BE2C (cell line): ENCODE results near the gene ECSIT.

ENCODE experiments used
- DNase-seq: peaks from one replicate; pipeline ENCODE4 v3.0.0-alpha.2; 2020
- H3K27me3 ChIP-seq: fragments of 250-450 bp; sonication (Bioruptor Pico); 2 replicates; pipeline ENCODE4 v1.5.1; 2020; ENCODE audit warnings: mild to moderate bottlenecking
- H3K36me3 ChIP-seq: fragments of 250-450 bp; sonication (Bioruptor Pico); 2 replicates; pipeline ENCODE4 v1.5.1; 2020; ENCODE audit warnings: mild to moderate bottlenecking
- H3K4me1 ChIP-seq: fragments of 250-450 bp; sonication (Bioruptor Pico); 2 replicates; pipeline ENCODE4 v1.5.1; 2020
- H3K4me3 ChIP-seq: 2 replicates; pipeline ENCODE4 v1.5.1; 2011; ENCODE audit warnings: low read depth, low read length
- H3K9me3 ChIP-seq: fragments of 250-450 bp; sonication (Bioruptor Pico); 2 replicates; pipeline ENCODE4 v1.5.1; 2020
- CTCF ChIP-seq: IDR thresholded peaks from 2 replicates; pipeline ENCODE4 v1.5.1; 2012; ENCODE audit warnings: mild to moderate bottlenecking, low read depth, low read length

ECSIT gene

GRCh38 chr19:11539495-11540365 is 10.8 kb upstream of the ECSIT start:
- TF ChIP-seq CTCF: no peak
- Histone ChIP-seq H3K27me3 (no peaks in the 10 kb centered on the region), H3K4me1 (no peaks in the 10 kb centered on the region; the same call in 1 of the 2 replicates), H3K9me3 (no peaks in the 10 kb centered on the region), H3K36me3 (no peaks in the 10 kb centered on the region), H3K4me3 (peak overlapping the region; percentile 28; the same call in 1 of the 2 replicates)
- peak; percentile 73 for DNase-seq

- TF ChIP-seq CTCF: no peak
- no peak within 1 kb of the TSS for H3K4me3 ChIP-seq
- H3K27me3 ChIP-seq: no peaks in the 10 kb centered on the region
- H3K9me3 ChIP-seq: no peaks in the 10 kb centered on the region
- no peaks in the 10 kb centered on the region; the same call in 1 of the 2 replicates for H3K4me1 ChIP-seq
- peak; percentile 53 for DNase-seq
- no peaks in the 10 kb centered on the region for H3K36me3 ChIP-seq
These were observed 9.5 kb upstream of the ECSIT start, which contains the start of gene CNN1 for GRCh38 chr19:11538232-11539036. TSS of gene CNN1 (plus strand) at chr19:11538851. CDS start at chr19:11538928, 77 bp downstream.

- Histone ChIP-seq H3K4me1 (no peaks in the 10 kb centered on the region; the same call in 1 of the 2 replicates), H3K4me3 (peak overlapping the region; percentile 58), H3K36me3 (no peaks in the 10 kb centered on the region), H3K27me3 (no peaks in the 10 kb centered on the region), H3K9me3 (no peaks in the 10 kb centered on the region)
- DNase-seq: peak; percentile 96
- peak; percentile 84 for TF ChIP-seq CTCF
These were observed 7.1 kb upstream of the ECSIT start for GRCh38 chr19:11535792-11536595.

- no peak for DNase-seq
- H3K27me3 ChIP-seq: no peaks in the 10 kb centered on the region
- no peak overlapping the region for H3K4me3 ChIP-seq
- no peak for TF ChIP-seq CTCF
- H3K4me1 ChIP-seq: peaks cover 3% of the 10 kb centered on the region; the same call in 1 of the 2 replicates
- H3K9me3 ChIP-seq: no peaks in the 10 kb centered on the region
- H3K36me3 ChIP-seq: no peaks in the 10 kb centered on the region
These were observed 6.0 kb upstream of the ECSIT start for GRCh38 chr19:11534948-11535347.

- Histone ChIP-seq H3K36me3 (no peaks in the 10 kb centered on the region), H3K4me1 (peaks cover 7% of the 10 kb centered on the region; the same call in 1 of the 2 replicates), H3K9me3 (no peaks in the 10 kb centered on the region), H3K27me3 (no peaks in the 10 kb centered on the region), H3K4me3 (no peak overlapping the region)
- TF ChIP-seq CTCF: no peak
- DNase-seq: no peak
These were observed 5.6 kb upstream of the ECSIT start for GRCh38 chr19:11534538-11534937.
